Neural progenitor cell (in vitro differentiated cells): Measurements from ENCODE around the gene CEP128. TPM values are rescaled to one million over a fixed set of nuclear protein-coding genes. Genes with fewer than 3 reads are reported as not detected.

Source experiments
- DNase-seq: peaks from one replicate; pipeline ENCODE4 v3.0.0-alpha.2; 2016; ENCODE audit warnings: low spot score
- H2AFZ ChIP-seq: fragments of 200-600 bp; sonication (generic); replicated peaks from 2 replicates; pipeline ENCODE4 v1.6.1; 2016; ENCODE audit warnings: antibody characterized with exemption
- H3F3A ChIP-seq: fragments of 200-600 bp; sonication (generic); 2 replicates; pipeline ENCODE4 v1.6.1; 2016; ENCODE audit warnings: antibody characterized with exemption, low read depth
- H3K27ac ChIP-seq: fragments of 200-600 bp; sonication (generic); 2 replicates; pipeline ENCODE4 v1.5.1; 2016; ENCODE audit warnings: mild to moderate bottlenecking
- H3K27me3 ChIP-seq: fragments of 200-600 bp; sonication (generic); 2 replicates; pipeline ENCODE4 v1.6.1; 2016; ENCODE audit warnings: mild to moderate bottlenecking, moderate library complexity
- H3K36me3 ChIP-seq: fragments of 200-600 bp; sonication (generic); 2 replicates; pipeline ENCODE4 v1.5.1; 2016
- H3K4me1 ChIP-seq: fragments of 200-600 bp; sonication (generic); 2 replicates; pipeline ENCODE4 v1.6.1; 2016; ENCODE audit warnings: mixed run types
- H3K4me2 ChIP-seq: fragments of 200-600 bp; sonication (generic); 2 replicates; pipeline ENCODE4 v1.6.1; 2016
- H3K4me3 ChIP-seq: fragments of 200-600 bp; sonication (generic); 2 replicates; pipeline ENCODE4 v1.5.1; 2016
- H3K79me2 ChIP-seq: fragments of 200-600 bp; sonication (generic); 2 replicates; pipeline ENCODE4 v1.6.1; 2016; ENCODE audit warnings: low read depth
- H3K9ac ChIP-seq: fragments of 200-600 bp; sonication (generic); 2 replicates; pipeline ENCODE4 v1.6.1; 2016
- H3K9me3 ChIP-seq: fragments of 200-600 bp; sonication (generic); 2 replicates; pipeline ENCODE4 v1.5.1; 2016; ENCODE audit warnings: low read depth
- H4K20me1 ChIP-seq: fragments of 200-600 bp; sonication (generic); 2 replicates; pipeline ENCODE4 v1.6.1; 2016; ENCODE audit warnings: low read depth
- H3K27ac Mint-ChIP-seq: 3 replicates; pipeline ENCODE4 v1.8.0; 2021; ENCODE audit warnings: mixed read lengths
- H3K27me3 Mint-ChIP-seq: 2 replicates; pipeline ENCODE4 v1.8.0; 2022; ENCODE audit warnings: low read depth, mild to moderate bottlenecking, inconsistent platforms, moderate library complexity, mixed read lengths; ENCODE audit not compliant: insufficient read depth
- H3K36me3 Mint-ChIP-seq: 3 replicates; pipeline ENCODE4 v1.8.0; 2021; ENCODE audit warnings: mixed read lengths
- H3K4me1 Mint-ChIP-seq: 3 replicates; pipeline ENCODE4 v1.8.0; 2021; ENCODE audit warnings: mixed read lengths
- H3K4me3 Mint-ChIP-seq: 3 replicates; pipeline ENCODE4 v1.8.0; 2021; ENCODE audit warnings: mild to moderate bottlenecking, moderate library complexity, mixed read lengths
- H3K9me3 Mint-ChIP-seq: 3 replicates; pipeline ENCODE4 v1.8.0; 2020; ENCODE audit warnings: mixed read lengths
- CTCF ChIP-seq: fragments of 200-600 bp; sonication (generic); IDR thresholded peaks from 2 replicates; pipeline ENCODE4 v1.5.1; 2017; ENCODE audit warnings: antibody characterized with exemption, mild to moderate bottlenecking
- EZH2 ChIP-seq: fragments of 200-600 bp; sonication (generic); IDR thresholded peaks from 2 replicates; pipeline ENCODE4 v1.6.1; 2017; ENCODE audit warnings: antibody characterized with exemption, mild to moderate bottlenecking, moderate library complexity
- EZH2phosphoT487 ChIP-seq: fragments of 200-600 bp; sonication (generic); IDR thresholded peaks from 2 replicates; pipeline ENCODE4 v1.6.1; 2017; ENCODE audit warnings: antibody characterized with exemption
- total RNA-seq: library from RNA; depleted of rRNA; stranded (reverse); fragments of >200 nt; gene quantifications from 2 replicates; pipeline ENCODE4 v1.2.3, GENCODE V29; 2015; ENCODE audit warnings: low replicate concordance

The CEP128 gene
- total RNA-seq, 1 donor from 2014 or later: 12.1 TPM

GRCh38 chr14:80653956-80654355, 287.6 kb downstream of the CEP128 start:
- peaks cover 4% of the 10 kb centered on the region for H3K4me1 Mint-ChIP-seq
- no peaks in the 10 kb centered on the region for H3F3A ChIP-seq
- H3K9ac ChIP-seq: no peak overlapping the region
- H2AFZ ChIP-seq: no peak overlapping the region
- H3K9me3 ChIP-seq: no peaks in the 10 kb centered on the region
- no peak overlapping the region for H3K27ac ChIP-seq
- no peak overlapping the region for H3K4me2 ChIP-seq
- TF ChIP-seq EZH2phosphoT487 (no peak), EZH2 (no peak), CTCF (no peak)
- no peaks in the 10 kb centered on the region for H3K27me3 ChIP-seq
- H3K4me1 ChIP-seq: peaks cover 9% of the 10 kb centered on the region
- no peaks in the 10 kb centered on the region for H3K36me3 ChIP-seq
- H3K9me3 Mint-ChIP-seq: peaks cover 4% of the 10 kb centered on the region
- no peaks in the 10 kb centered on the region for H3K36me3 Mint-ChIP-seq
- no peaks in the 10 kb centered on the region for H3K27me3 Mint-ChIP-seq
- no peak overlapping the region for H3K4me3 Mint-ChIP-seq
- H3K79me2 ChIP-seq: no peaks in the 10 kb centered on the region
- no peak overlapping the region for H3K4me3 ChIP-seq
- H3K27ac Mint-ChIP-seq: no peak overlapping the region
- H4K20me1 ChIP-seq: no peaks in the 10 kb centered on the region
- DNase-seq: no peak

GRCh38 chr14:80645667-80646413, 295.7 kb downstream of the CEP128 start:
- Histone ChIP-seq H3K4me2 (no peak overlapping the region), H3K27me3 (no peaks in the 10 kb centered on the region), H3K79me2 (no peaks in the 10 kb centered on the region), H3K36me3 (no peaks in the 10 kb centered on the region), H3K27ac (no peak overlapping the region), H3K9ac (no peak overlapping the region), H3K4me1 (no peaks in the 10 kb centered on the region), H4K20me1 (no peaks in the 10 kb centered on the region), H3K4me3 (no peak overlapping the region), H3F3A (no peaks in the 10 kb centered on the region), H2AFZ (no peak overlapping the region), H3K9me3 (no peaks in the 10 kb centered on the region)
- Mint-ChIP-seq H3K4me3 (no peak overlapping the region), H3K27ac (no peak overlapping the region), H3K4me1 (no peaks in the 10 kb centered on the region), H3K36me3 (no peaks in the 10 kb centered on the region), H3K27me3 (no peaks in the 10 kb centered on the region), H3K9me3 (no peaks in the 10 kb centered on the region)
- DNase-seq: no peak
- TF ChIP-seq EZH2: no peak
- TF ChIP-seq EZH2phosphoT487: no peak
- no peak for TF ChIP-seq CTCF

GRCh38 chr14:80644826-80645225, 296.7 kb downstream of the CEP128 start:
- no peak overlapping the region for H3K27ac ChIP-seq
- H3K4me3 ChIP-seq: no peak overlapping the region
- no peak overlapping the region for H2AFZ ChIP-seq
- H4K20me1 ChIP-seq: no peaks in the 10 kb centered on the region
- DNase-seq: no peak
- no peak overlapping the region for H3K4me2 ChIP-seq
- Mint-ChIP-seq H3K4me3 (no peak overlapping the region), H3K4me1 (no peaks in the 10 kb centered on the region), H3K9me3 (no peaks in the 10 kb centered on the region), H3K27ac (no peak overlapping the region), H3K36me3 (no peaks in the 10 kb centered on the region), H3K27me3 (no peaks in the 10 kb centered on the region)
- no peaks in the 10 kb centered on the region for H3K36me3 ChIP-seq
- H3K4me1 ChIP-seq: no peaks in the 10 kb centered on the region
- no peaks in the 10 kb centered on the region for H3K79me2 ChIP-seq
- H3K9me3 ChIP-seq: no peaks in the 10 kb centered on the region
- no peaks in the 10 kb centered on the region for H3F3A ChIP-seq
- no peak overlapping the region for H3K9ac ChIP-seq
- TF ChIP-seq EZH2phosphoT487 (no peak), CTCF (no peak), EZH2 (no peak)
- no peaks in the 10 kb centered on the region for H3K27me3 ChIP-seq
